ENCODE measurements around the gene VPS26C.
"Not testable (repeated sequence)": the region's sequence is repeated elsewhere in the genome, so short reads cannot be mapped to it uniquely, and the experiment has no call there.

The VPS26C gene

GRCh38 chr21:37227071-37228002 lies 39.8 kb downstream of the VPS26C start:
- no peak for DNase-seq

DNA sequence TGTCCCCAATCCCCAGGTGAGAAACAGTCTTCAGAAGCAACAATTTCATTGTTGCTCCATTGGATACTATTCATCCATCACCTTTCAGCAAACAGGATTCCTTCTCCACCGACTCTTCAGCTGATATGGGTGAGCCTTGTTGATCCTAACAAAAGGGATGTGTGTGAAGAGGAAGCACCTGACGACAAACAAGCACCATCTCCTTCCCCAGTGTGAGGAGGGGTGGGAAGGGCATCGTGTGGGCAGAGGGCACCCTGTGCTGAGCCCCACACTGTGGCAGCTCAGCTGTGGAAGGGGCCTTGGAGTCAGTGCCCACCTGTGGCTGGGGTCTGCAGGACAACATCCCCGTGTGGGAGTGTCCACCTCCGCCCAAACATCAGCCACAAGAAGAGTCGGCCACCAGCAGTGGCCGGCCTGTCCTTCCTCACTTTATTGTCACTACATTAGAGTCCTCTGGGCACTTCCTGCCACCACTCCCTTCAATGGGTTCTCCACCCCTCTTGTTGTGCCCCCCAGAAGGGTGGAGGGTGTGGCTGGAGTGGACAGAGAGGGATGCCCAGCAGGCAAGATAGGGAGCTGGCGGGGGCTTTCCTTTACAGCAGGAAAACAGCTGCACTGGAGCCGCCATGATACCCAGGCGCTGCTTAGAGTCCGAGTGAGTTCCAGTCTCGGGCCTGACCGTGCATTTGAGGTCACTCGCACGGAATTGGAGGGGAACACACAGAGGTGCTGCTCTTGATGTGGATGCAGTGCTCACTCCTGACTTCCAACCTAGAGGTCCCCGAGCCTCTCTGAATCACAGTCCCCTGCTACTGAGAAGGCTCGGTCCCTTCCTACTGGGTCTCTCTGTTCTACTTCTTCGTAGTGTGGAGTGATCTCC lies 40.9 kb downstream of the VPS26C start:
- DNase-seq = no peak

DNA sequence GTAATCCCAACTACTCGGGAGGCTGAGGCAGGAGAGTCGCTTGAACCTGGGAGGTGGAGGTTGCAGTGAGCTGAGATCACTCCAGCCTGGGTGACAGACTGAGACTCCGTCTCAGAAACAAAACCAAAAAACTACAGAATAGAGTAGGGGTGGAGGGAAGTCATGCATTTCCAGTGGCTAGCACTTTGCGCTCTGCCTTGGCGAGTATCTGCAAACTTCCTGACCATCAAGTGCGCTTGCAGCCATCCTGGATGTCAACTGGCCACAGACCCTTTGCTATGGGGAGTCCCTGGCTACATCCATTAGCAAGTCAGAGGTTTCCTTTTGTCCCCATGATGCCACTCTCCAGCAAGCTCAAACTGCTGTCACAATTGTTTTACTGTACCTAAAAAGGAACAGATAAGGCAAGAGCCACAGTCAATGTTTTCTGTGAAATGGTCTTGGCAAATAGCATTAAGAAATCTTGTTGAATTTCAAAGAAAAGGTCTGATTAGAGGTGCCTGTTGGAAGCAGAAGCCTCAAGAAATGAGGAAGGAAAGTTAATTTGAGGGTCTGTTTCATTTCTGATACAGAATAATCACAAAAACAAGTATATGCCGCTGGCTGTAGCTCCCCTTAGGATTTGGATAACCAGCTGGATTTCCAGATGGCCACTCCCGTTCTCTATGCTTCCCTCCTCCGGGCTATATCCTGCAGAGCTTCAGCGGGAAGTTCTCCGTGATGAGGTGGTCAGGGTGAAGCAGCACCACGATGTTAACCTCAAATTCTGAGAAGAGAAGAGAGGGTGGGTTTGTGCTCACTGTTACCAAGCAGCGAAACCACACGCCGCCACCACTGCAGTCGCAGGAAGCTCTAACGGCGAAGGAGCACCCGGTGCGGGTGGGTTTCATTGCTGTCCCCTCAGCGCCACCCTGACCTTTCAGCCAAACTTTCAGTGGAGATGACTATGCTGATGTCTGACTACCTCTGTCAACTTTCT lies 42.0 kb downstream of the VPS26C start:
- DNase-seq = no peak

DNA sequence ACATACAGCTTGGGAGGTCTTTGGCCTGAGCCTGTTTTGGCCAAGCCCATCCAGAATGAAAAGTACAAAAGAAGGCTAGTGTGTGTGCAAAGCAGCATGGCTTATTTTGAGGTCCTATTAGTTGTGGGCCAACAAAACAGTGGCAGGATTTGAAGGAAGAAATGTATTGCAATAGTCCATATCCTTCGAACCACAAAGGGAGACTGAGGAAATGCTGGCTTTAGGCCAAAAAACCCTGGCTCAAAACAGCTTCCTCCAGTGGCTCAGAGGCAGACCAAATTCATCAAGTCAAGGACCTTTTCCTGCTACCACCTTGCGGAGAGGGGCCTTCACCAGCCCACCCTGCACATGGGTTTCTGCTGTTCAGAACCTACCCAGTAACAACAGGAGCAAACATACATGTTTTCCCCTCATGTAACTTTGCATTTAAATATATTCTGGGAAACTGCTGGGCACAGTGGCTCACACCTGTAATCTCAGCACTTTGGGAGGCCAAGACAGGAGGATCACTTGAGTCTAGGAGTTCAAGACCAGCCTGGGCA lies 43.3 kb downstream of the VPS26C start:
- no peak for DNase-seq

- DNase-seq = not testable (repeated sequence)
These were observed 44.9 kb downstream of the VPS26C start for GRCh38 chr21:37222248-37222647.

- DNase-seq = peak; percentile 91
These were observed 46.0 kb downstream of the VPS26C start for GRCh38 chr21:37220981-37221664.

- DNase-seq = peak; percentile 35
These were observed 46.6 kb downstream of the VPS26C start for GRCh38 chr21:37220433-37220980.

GRCh38 chr21:37219761-37220432 lies 47.2 kb downstream of the VPS26C start:
- DNase-seq = no peak

GRCh38 chr21:37214952-37215351 lies 52.2 kb downstream of the VPS26C start:
- no peak for DNase-seq

- no peak for DNase-seq
These were observed 56.3 kb downstream of the VPS26C start for GRCh38 chr21:37210799-37211198.

GRCh38 chr21:37210130-37210529 lies 57.0 kb downstream of the VPS26C start:
- DNase-seq = no peak

GRCh38 chr21:37208741-37209225 lies 58.4 kb downstream of the VPS26C start:
- no peak for DNase-seq

- no peak for DNase-seq
These were observed 58.9 kb downstream of the VPS26C start for GRCh38 chr21:37208056-37208721.

GRCh38 chr21:37207441-37208009 lies 59.6 kb downstream of the VPS26C start:
- no peak for DNase-seq

- DNase-seq = no peak
These were observed 60.6 kb downstream of the VPS26C start for GRCh38 chr21:37206496-37206895.

- no peak for DNase-seq
These were observed 62.6 kb downstream of the VPS26C start for GRCh38 chr21:37204580-37204979.

DNA sequence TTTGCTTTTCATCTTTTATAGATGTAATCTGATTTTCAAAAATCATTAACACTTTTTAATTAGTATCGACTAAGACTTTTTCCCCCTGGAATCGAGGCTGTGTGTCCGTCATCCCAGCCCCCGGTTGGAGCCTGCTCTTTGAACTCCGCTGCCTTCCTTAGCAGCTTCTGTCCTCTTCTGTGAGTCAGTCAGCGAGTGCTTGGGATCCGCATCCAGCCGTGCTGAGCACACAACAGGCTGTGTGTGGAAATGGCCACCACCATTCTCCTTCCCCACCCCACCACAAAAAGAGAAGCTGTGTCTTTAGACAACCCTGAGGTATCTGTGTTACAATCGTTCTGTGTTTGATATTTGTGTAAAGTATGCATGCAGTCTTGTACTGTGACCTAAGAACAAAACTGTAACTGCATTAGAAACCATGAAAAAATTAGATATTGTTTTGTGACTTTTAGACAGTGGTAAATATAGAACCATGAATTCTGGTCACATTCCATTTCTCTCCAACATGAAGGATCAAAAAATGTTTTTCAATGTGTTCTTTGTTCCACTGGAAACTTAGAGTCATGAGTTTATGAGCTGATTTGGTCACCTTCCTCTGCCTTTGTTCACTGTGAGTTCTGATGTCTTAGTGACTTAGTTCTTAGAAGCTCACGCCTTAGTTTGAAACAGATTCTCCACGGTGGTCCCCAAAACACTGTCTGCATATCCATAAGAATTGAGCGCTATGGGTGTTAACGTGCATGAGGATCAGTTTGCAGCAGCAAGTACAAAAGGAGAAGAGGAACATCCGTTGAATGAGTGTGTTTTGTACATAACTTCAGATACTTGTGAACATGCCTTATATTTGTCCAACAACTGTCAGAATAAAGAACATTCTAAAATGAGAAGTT lies 64.7 kb downstream of the VPS26C start:
- no peak for DNase-seq

Data from HCEC 1CT (cell line).